Gastrocnemius medialis (tissue), 4 donors: ENCODE data around the gene ZBTB7C. TPM values are rescaled to one million over a fixed set of nuclear protein-coding genes. Genes with fewer than 3 reads are reported as not detected.

Experiments
- ATAC-seq, 2 donors: fragments of 150-250 bp; one replicate each; pipeline ENCODE4 v1.9.1; 2016
- DNase-seq, 2 donors: peaks; one replicate each; pipeline ENCODE4 v3.0.0-alpha.2; 2019
- H3K27ac ChIP-seq, 4 donors: fragments of 200-600 bp; sonication (generic); 1 replicate in 1 of 4; 2 replicates in 3 of 4; pipeline ENCODE4 v1.5.1; 2016 to 2018; ENCODE audit warnings: mild to moderate bottlenecking in 2 of 4, moderate library complexity in 1 of 4
- H3K27me3 ChIP-seq, 3 donors: fragments of 200-600 bp; sonication (generic) in 2 of 3; 1 replicate in 1 of 3; 2 replicates in 2 of 3; pipeline versions ENCODE4 v1.5.1 to v1.6.0; 2016 to 2019; ENCODE audit warnings: mild to moderate bottlenecking in 1 of 3, moderate library complexity in 1 of 3
- H3K36me3 ChIP-seq, 2 donors: fragments of 200-600 bp; sonication (generic) in 1 of 2; one replicate each; pipeline ENCODE4 v1.5.1; 2017 to 2018
- H3K4me1 ChIP-seq, 2 donors: fragments of 200-600 bp; sonication (generic) in 1 of 2; one replicate each; pipeline ENCODE4 v1.5.1; 2016 to 2017; ENCODE audit warnings: mild to moderate bottlenecking in 2 of 2
- H3K4me3 ChIP-seq, 4 donors: fragments of 200-600 bp; sonication (generic) in 3 of 4; 1 replicate in 1 of 4; 2 replicates in 3 of 4; pipeline ENCODE4 v1.5.1; 2016 to 2019; ENCODE audit warnings: mild to moderate bottlenecking in 2 of 4
- H3K9me3 ChIP-seq, 3 donors: fragments of 200-600 bp; sonication (generic) in 2 of 3; 1 replicate in 1 of 3; 2 replicates in 2 of 3; pipeline ENCODE4 v1.5.1; 2016 to 2019
- POLR2A ChIP-seq, 2 donors: fragments of 450-650 bp; IDR thresholded peaks; one replicate each; pipeline ENCODE4 v1.6.1; 2017; ENCODE audit warnings: antibody characterized with exemption in 2 of 2, mild to moderate bottlenecking in 2 of 2, moderate library complexity in 2 of 2
- in situ Hi-C, 4 donors: fragments of 200-750 bp; cut with MboI; loops; one replicate each; pipeline versions ENCODE4 v1.15.0 to v1.8.0; 2017; ENCODE audit warnings: low sequenced_read_pairs in 4 of 4
- intact Hi-C: fragments of 100-400 bp; cut with DNase I; formaldehyde crosslinking; loops from one replicate; pipeline ENCODE4 v1.15.1; 2023; ENCODE audit warnings: low total_unique reads
- total RNA-seq, 4 donors: library from RNA; depleted of rRNA; stranded (reverse); fragments of >200 nt; gene quantifications; one replicate each; pipeline versions ENCODE4 v1.1.0 to v1.2.3, GENCODE V29; 2016
- TF ChIP-seq, protein P1 (sequence below), 5 experiments: fragments of 450-650 bp in 3 of 5; fragments of 200-600 bp in 2 of 5; sonication (generic) in 2 of 5; IDR thresholded peaks in 4 of 5; conservative IDR thresholded peaks in 1 of 5; 1 replicate in 4 of 5; 2 replicates in 1 of 5; pipeline ENCODE4 v1.5.1; 2016 to 2019; ENCODE audit warnings: antibody characterized with exemption in 5 of 5, mild to moderate bottlenecking in 3 of 5, moderate library complexity in 3 of 5

The ZBTB7C gene
- total RNA-seq, 4 donors from 2014 or later: 0.53 to 12.3 (median 1.1) TPM

DNA sequence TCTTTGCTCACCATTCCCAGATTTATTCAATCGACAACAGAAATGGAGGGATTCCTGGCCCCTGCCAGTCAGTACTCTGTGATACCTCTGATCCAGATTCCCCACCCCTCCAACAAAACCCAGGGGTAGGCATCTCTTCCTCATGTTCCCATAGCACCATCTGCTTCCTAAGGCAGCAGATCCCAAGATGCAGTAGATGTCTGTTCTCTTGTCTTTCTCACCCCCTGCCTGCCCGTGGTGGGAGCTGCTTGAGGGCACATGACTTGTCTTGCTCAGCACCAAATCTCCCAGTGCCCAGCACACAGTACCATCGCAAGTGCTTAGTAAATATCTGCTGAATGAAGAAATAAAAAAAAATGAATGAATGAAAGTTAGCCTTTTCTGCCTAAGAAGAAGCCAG is 98.2 kb downstream of the ZBTB7C start:
- DNase-seq (no peak), ATAC-seq (no peak)
- Histone ChIP-seq H3K36me3 (no peaks in the 10 kb centered on the region), H3K27me3 (no peaks in the 10 kb centered on the region), H3K9me3 (no peaks in the 10 kb centered on the region), H3K4me3 (no peak overlapping the region), H3K27ac (no peak overlapping the region), H3K4me1 (no peaks in the 10 kb centered on the region)
- no peak for TF ChIP-seq POLR2A (IDR thresholded peaks at IDR 0.05)
- TF ChIP-seq, protein P1, sequence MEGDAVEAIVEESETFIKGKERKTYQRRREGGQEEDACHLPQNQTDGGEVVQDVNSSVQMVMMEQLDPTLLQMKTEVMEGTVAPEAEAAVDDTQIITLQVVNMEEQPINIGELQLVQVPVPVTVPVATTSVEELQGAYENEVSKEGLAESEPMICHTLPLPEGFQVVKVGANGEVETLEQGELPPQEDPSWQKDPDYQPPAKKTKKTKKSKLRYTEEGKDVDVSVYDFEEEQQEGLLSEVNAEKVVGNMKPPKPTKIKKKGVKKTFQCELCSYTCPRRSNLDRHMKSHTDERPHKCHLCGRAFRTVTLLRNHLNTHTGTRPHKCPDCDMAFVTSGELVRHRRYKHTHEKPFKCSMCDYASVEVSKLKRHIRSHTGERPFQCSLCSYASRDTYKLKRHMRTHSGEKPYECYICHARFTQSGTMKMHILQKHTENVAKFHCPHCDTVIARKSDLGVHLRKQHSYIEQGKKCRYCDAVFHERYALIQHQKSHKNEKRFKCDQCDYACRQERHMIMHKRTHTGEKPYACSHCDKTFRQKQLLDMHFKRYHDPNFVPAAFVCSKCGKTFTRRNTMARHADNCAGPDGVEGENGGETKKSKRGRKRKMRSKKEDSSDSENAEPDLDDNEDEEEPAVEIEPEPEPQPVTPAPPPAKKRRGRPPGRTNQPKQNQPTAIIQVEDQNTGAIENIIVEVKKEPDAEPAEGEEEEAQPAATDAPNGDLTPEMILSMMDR (IDR thresholded peaks at IDR 0.05 in 4 of 5, conservative IDR thresholded peaks at IDR 0.05 in 1 of 5): no peak
- in situ Hi-C loops: no loop called here
- intact Hi-C loops: no loop called here

DNA sequence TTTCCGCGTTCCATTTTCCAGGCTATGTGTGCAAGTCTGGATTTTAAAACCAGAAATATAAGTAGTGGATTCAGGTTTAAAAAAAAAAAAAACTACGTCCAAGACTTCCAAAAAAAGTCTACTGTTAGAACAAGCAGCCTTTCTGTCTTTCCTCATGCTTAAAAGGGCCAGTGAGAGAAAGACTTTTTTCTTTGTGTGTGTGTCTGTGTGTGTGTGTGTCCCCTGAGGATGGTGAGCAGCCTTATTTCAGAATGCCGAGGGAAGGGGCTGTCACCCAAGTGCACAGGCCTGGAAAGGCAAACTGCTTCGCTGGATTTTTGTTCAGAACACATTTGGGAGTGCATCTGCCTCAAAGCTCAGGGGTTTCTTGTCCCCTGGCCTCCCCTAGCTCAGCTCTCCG is 98.8 kb downstream of the ZBTB7C start:
- H3K9me3 ChIP-seq: no peaks in the 10 kb centered on the region
- intact Hi-C loops (no loop called here), in situ Hi-C loops (no loop called here)
- ATAC-seq (no peak), DNase-seq (no peak)
- H3K4me3 ChIP-seq: no peak overlapping the region
- no peaks in the 10 kb centered on the region for H3K4me1 ChIP-seq
- no peaks in the 10 kb centered on the region for H3K27me3 ChIP-seq
- no peaks in the 10 kb centered on the region for H3K36me3 ChIP-seq
- TF ChIP-seq, protein P1 (IDR thresholded peaks at IDR 0.05 in 4 of 5, conservative IDR thresholded peaks at IDR 0.05 in 1 of 5): no peak
- no peak for TF ChIP-seq POLR2A (IDR thresholded peaks at IDR 0.05)
- H3K27ac ChIP-seq: no peak overlapping the region

DNA sequence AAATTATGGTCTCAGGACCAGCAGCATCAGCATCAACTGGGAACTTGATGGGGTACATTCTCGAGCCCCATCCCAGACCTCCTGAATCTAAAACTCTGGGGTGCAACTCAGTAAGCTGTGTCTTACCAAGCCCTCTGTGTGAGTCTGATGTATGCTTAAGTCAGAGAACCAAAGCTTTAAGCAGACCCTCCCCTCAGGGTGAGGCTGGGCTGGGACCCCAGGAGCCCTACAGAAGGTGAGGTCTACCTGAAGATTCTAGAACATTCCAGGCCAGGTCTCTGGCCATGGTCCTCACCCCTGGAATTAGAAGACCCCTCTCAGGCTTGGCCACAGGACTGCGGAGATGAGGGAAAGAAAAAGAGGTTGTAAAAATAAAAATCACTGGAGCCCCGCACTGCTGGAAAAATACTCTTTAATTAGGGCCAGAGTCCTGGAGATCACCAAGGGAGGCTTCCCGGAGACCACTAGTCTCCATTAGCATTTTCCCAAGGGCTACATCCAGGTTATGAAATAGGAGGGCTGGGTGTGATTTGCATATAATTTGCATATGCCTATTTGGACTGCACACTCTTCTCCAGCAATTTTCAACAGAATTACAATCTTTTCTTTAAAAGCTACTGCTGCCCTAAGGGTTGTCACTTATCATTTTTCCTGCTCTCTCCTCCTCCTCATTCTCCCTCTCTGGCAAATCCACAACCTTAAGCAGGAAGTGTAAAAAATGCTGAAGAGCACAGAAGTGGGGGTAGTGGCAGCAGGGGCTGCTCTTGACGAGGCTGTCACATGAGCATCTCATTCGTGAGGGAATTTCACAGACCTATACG is 100.2 kb downstream of the ZBTB7C start:
- TF ChIP-seq, protein P1 (IDR thresholded peaks at IDR 0.05 in 4 of 5, conservative IDR thresholded peaks at IDR 0.05 in 1 of 5): no peak
- no peak for TF ChIP-seq POLR2A (IDR thresholded peaks at IDR 0.05)
- no peak for ATAC-seq
- H3K27ac ChIP-seq: no peak overlapping the region

DNA sequence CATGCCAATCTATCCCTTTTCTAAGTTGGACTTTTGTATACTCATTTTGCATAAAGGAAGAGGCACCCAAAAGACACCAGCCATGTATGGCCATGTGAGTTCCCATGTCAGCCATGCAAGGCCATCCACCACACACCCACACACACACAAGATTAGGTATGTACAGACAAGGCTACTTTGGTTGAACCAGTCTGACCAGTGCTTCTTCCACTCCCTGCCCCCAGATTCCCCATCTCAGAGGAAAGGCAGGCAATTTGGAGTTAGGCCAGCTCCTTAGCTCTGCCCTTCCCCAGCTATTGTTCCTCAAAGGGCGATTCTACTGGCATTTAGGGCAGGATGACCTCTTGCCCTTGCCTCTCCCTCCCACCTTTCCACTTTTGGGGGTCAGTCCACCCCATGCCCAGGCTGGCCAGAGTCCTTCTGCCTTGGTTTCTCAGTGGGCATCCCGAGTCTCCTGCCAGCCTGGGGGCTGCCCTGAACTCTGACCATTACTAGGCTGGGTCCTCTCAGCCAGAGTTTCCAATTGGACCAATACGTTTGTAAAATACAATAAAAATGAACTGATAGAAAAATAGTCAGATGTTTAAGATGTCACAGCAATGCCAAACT is 101.1 kb downstream of the ZBTB7C start:
- Histone ChIP-seq H3K4me1 (no peaks in the 10 kb centered on the region), H3K27ac (no peak overlapping the region), H3K27me3 (no peaks in the 10 kb centered on the region), H3K9me3 (no peaks in the 10 kb centered on the region), H3K36me3 (no peaks in the 10 kb centered on the region), H3K4me3 (no peak overlapping the region)
- no peak for ATAC-seq
- TF ChIP-seq, protein P1 (IDR thresholded peaks at IDR 0.05 in 4 of 5, conservative IDR thresholded peaks at IDR 0.05 in 1 of 5): no peak
- no peak for TF ChIP-seq POLR2A (IDR thresholded peaks at IDR 0.05)
- DNase-seq: no peak
- intact Hi-C loops (no loop called here), in situ Hi-C loops (no loop called here)

More for the DNA sequence above, 100.2 kb downstream of the ZBTB7C start:
- Histone ChIP-seq H3K27me3 (no peaks in the 10 kb centered on the region), H3K4me1 (no peaks in the 10 kb centered on the region), H3K36me3 (no peaks in the 10 kb centered on the region), H3K4me3 (no peak overlapping the region), H3K9me3 (no peaks in the 10 kb centered on the region)
- intact Hi-C loops: no loop called here
- in situ Hi-C loops: no loop called here
- no peak for DNase-seq
